SK-N-SH (cell line): Measurements from ENCODE around the gene IL9. TPM values are rescaled to one million over a fixed set of nuclear protein-coding genes. Genes with fewer than 3 reads are reported as not detected.

Experiments used
- CTCF ChIA-PET: fragments of 300-600, 350-600 bp; formaldehyde crosslinking; extraction: SDS; loops from one replicate; lab custom pipeline; 2021; lab: Yijun Ruan, JAX
- POLR2A ChIA-PET: fragments of 350-600 bp; sonication (Branson Sonifier 250); formaldehyde crosslinking; extraction: SDS; loops from one replicate; lab custom pipeline; 2020; ENCODE audit warnings: antibody characterized with exemption, inconsistent platforms; lab: Yijun Ruan, JAX
- DNase-seq: peaks from one replicate; pipeline ENCODE4 v3.0.0; 2012
- H2AFZ ChIP-seq: fragments of 200-600 bp; sonication (generic); 2 replicates; pipeline ENCODE4 v1.8.1; 2016; ENCODE audit warnings: antibody characterized with exemption, mild to moderate bottlenecking, low read depth
- H3F3A ChIP-seq: fragments of 200-600 bp; sonication (generic); replicated peaks from 2 replicates; pipeline ENCODE3; 2016; ENCODE audit warnings: antibody characterized with exemption, mild to moderate bottlenecking; ENCODE audit not compliant: insufficient read depth
- H3K27ac ChIP-seq, 2 experiments: fragments of 200-500 bp in 1 of 2; fragments of 200-600 bp in 1 of 2; sonication (Bioruptor generic) in 1 of 2; sonication (generic), shearing (Covaris generic) in 1 of 2; 2 replicates each; pipeline versions ENCODE4 v1.5.1 to v1.6.1; 2014 to 2016; ENCODE audit warnings: low read depth in 2 of 2, inconsistent platforms in 1 of 2, low read length in 1 of 2, mild to moderate bottlenecking in 1 of 2, mixed read lengths in 1 of 2
- H3K27me3 ChIP-seq: fragments of 200-600 bp; sonication (generic), shearing (Covaris generic); 2 replicates; pipeline ENCODE4 v1.6.1; 2016; ENCODE audit warnings: mixed run types; ENCODE audit not compliant: insufficient read depth
- H3K36me3 ChIP-seq, 2 experiments: fragments of 200-500 bp in 1 of 2; fragments of 200-600 bp in 1 of 2; sonication (Bioruptor generic) in 1 of 2; sonication (generic) in 1 of 2; replicated peaks in 1 of 2; 2 replicates each; pipeline versions ENCODE3 to v1.5.1; 2014 to 2016; ENCODE audit warnings: low read length in 1 of 2, mild to moderate bottlenecking in 1 of 2; ENCODE audit not compliant: insufficient read depth in 2 of 2, control insufficient read depth in 1 of 2
- H3K4me1 ChIP-seq, 2 experiments: fragments of 200-500 bp in 1 of 2; fragments of 200-600 bp in 1 of 2; sonication (Bioruptor generic) in 1 of 2; sonication (generic), shearing (Covaris generic) in 1 of 2; 2 replicates each; pipeline versions ENCODE4 v1.5.1 to v1.6.1; 2014 to 2016; ENCODE audit warnings: low read depth in 1 of 2, low read length in 1 of 2, mixed run types in 1 of 2; ENCODE audit not compliant: insufficient read depth in 2 of 2, control insufficient read depth in 1 of 2
- H3K4me2 ChIP-seq: fragments of 200-600 bp; sonication (generic), shearing (Covaris generic); 2 replicates; pipeline ENCODE4 v1.6.1; 2017; ENCODE audit warnings: mixed run types
- H3K4me3 ChIP-seq, 2 experiments: fragments of 200-500 bp in 1 of 2; fragments of 200-600 bp in 1 of 2; sonication (Bioruptor generic) in 1 of 2; sonication (generic), shearing (Covaris generic) in 1 of 2; 2 replicates each; pipeline versions ENCODE4 v1.5.1 to v1.8.1; 2014 to 2016; ENCODE audit warnings: low read depth in 2 of 2, inconsistent platforms in 1 of 2, low read length in 1 of 2, mild to moderate bottlenecking in 1 of 2, mixed read lengths in 1 of 2, moderate library complexity in 1 of 2
- H3K79me2 ChIP-seq: fragments of 200-600 bp; sonication (generic); 2 replicates; pipeline ENCODE4 v1.8.1; 2017; ENCODE audit warnings: mild to moderate bottlenecking; ENCODE audit not compliant: insufficient read depth
- H3K9ac ChIP-seq: fragments of 200-600 bp; sonication (generic); 2 replicates; pipeline ENCODE4 v1.6.1; 2017; ENCODE audit warnings: mixed run types
- H3K9me2 ChIP-seq: fragments of 200-600 bp; sonication (generic); 2 replicates; pipeline ENCODE4 v1.6.1; 2017; ENCODE audit warnings: mixed run types
- H3K9me3 ChIP-seq: fragments of 200-600 bp; sonication (generic); 2 replicates; pipeline ENCODE4 v1.6.1; 2017; ENCODE audit warnings: mixed run types, mild to moderate bottlenecking, moderate library complexity
- H4K20me1 ChIP-seq: fragments of 200-600 bp; sonication (generic); 2 replicates; pipeline ENCODE4 v1.6.1; 2017; ENCODE audit warnings: mild to moderate bottlenecking, mixed run types; ENCODE audit not compliant: insufficient read depth
- CHD2 ChIP-seq: fragments of 150-350 bp; IDR thresholded peaks from 2 replicates; pipeline ENCODE4 v1.6.1; 2018; ENCODE audit warnings: low read length; ENCODE audit not compliant: partially characterized antibody
- CTCF ChIP-seq: fragments of 200-600 bp; sonication (generic); IDR thresholded peaks from 2 replicates; pipeline ENCODE4 v1.6.1; 2017; ENCODE audit warnings: antibody characterized with exemption, mild to moderate bottlenecking, moderate library complexity
- ELF1 ChIP-seq: IDR thresholded peaks from 2 replicates; pipeline ENCODE4 v1.4.0; 2012
- EZH2phosphoT487 ChIP-seq: fragments of 200-600 bp; sonication (generic); IDR thresholded peaks from 2 replicates; pipeline ENCODE4 v1.6.1; 2017; ENCODE audit warnings: low read depth, mixed run types, mild to moderate bottlenecking, antibody characterized with exemption, moderate library complexity, borderline replicate concordance
- GATA2 ChIP-seq: sonication (generic); formaldehyde crosslinking; IDR thresholded peaks from 2 replicates; pipeline ENCODE4 v1.5.0; 2020; ENCODE audit warnings: mild to moderate bottlenecking, missing genetic modification reagents
- JUND ChIP-seq: IDR thresholded peaks from 2 replicates; pipeline ENCODE4 v1.4.0; 2012
- MAX ChIP-seq: IDR thresholded peaks from 2 replicates; pipeline ENCODE4 v1.4.0; 2012; ENCODE audit warnings: low read depth
- MEF2A ChIP-seq: IDR thresholded peaks from 2 replicates; pipeline ENCODE4 v1.4.0; 2012; ENCODE audit warnings: low read depth, borderline replicate concordance
- MXI1 ChIP-seq: IDR thresholded peaks from 2 replicates; pipeline ENCODE4 v1.6.1; 2012; ENCODE audit warnings: mild to moderate bottlenecking, low read depth, low read length, improper control_type of control experiment
- NRF1 ChIP-seq: IDR thresholded peaks from 2 replicates; pipeline ENCODE4 v1.6.1; 2012; ENCODE audit warnings: low read depth, mild to moderate bottlenecking, low read length
- POLR2AphosphoS5 ChIP-seq: IDR thresholded peaks from 2 replicates; pipeline ENCODE4 v1.6.1; 2012; ENCODE audit warnings: low read depth, low read length
- RCOR1 ChIP-seq: fragments of 150-350 bp; IDR thresholded peaks from 2 replicates; pipeline ENCODE4 v1.6.1; 2017; ENCODE audit warnings: antibody characterized with exemption, low read length
- RFX5 ChIP-seq: IDR thresholded peaks from 2 replicates; pipeline ENCODE4 v1.6.1; 2012; ENCODE audit warnings: mild to moderate bottlenecking, improper control_type of control experiment, low read length
- SMC3 ChIP-seq: IDR thresholded peaks from 2 replicates; pipeline ENCODE4 v1.6.1; 2012; ENCODE audit warnings: low read depth, low read length, improper control_type of control experiment
- TCF12 ChIP-seq: IDR thresholded peaks from 2 replicates; pipeline ENCODE4 v1.4.0; 2012
- TEAD4 ChIP-seq: IDR thresholded peaks from 2 replicates; pipeline ENCODE4 v1.4.0; 2012; ENCODE audit warnings: mild to moderate bottlenecking, borderline replicate concordance; ENCODE audit not compliant: insufficient read depth
- USF1 ChIP-seq: IDR thresholded peaks from 2 replicates; pipeline ENCODE4 v1.4.0; 2012; ENCODE audit warnings: low read depth, borderline replicate concordance
- YY1 ChIP-seq: IDR thresholded peaks from 2 replicates; pipeline ENCODE4 v1.4.0; 2012; ENCODE audit warnings: low read depth, mild to moderate bottlenecking
- WGBS: methylation state at CpG from one replicate; pipeline ENCODE4 v1.1.6; 2017; ENCODE audit warnings: low lambda C conversion rate; 5-methylcytosine and 5-hydroxymethylcytosine counted together
- polyA plus RNA-seq, 3 experiments: library from polyadenylated mRNA; depleted of rRNA; stranded (reverse); fragments of >200 nt; gene quantifications; 2 replicates each; pipeline ENCODE4 v1.2.3, GENCODE V29; 2012
- TF ChIP-seq, protein P1 (sequence below): IDR thresholded peaks from 2 replicates; pipeline ENCODE4 v1.6.1; 2012; ENCODE audit warnings: mild to moderate bottlenecking, low read depth, low read length, moderate library complexity

IL9 gene
- polyA plus RNA-seq, 1 of the 3 experiments (the other 2 are of a cell fraction), result not detected

DNA sequence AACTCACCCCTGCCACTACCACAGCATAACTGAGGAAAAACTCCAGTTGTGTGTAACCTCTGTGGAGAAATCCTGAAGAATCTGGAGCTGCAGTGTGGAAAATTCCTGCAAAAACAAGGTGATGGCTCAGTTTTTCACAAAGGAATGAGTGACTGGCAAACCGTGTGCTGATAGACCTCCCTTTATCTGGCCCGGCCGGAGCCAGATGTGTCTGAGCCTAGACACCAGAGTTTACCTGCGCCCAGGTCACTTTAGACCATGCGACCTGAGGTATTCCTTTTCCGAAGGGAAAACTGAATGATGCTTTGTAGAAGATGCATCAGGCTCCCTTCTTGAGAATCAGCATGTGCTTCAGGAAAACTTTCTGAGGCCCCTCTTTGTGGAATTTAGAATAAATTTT, 45.0 kb downstream of the IL9 start (continued):
- TF ChIP-seq JUND (no peak), MEF2A (no peak)

GRCh38 chr5:135850231-135850630, 45.4 kb downstream of the IL9 start:
- Histone ChIP-seq H2AFZ (no peak overlapping the region), H3K79me2 (no peaks in the 10 kb centered on the region), H3K4me2 (no peak overlapping the region), H3K9me2 (no peaks in the 10 kb centered on the region), H3K27ac (no peak overlapping the region), H3K9ac (no peak overlapping the region), H3K27me3 (0 out of 2 replicates have a peak, but pooled peaks cover 4% of the 10 kb centered on the region), H3K36me3 (no peaks in the 10 kb centered on the region)
- no peak for DNase-seq
- POLR2A ChIA-PET, result no interaction called here
- TF ChIP-seq MAX (no peak), TCF12 (no peak), POLR2AphosphoS5 (no peak), JUND (no peak), MXI1 (no peak), CHD2 (no peak), RCOR1 (no peak), MEF2A (no peak), CTCF (no peak), TEAD4 (no peak), NRF1 (no peak), EZH2phosphoT487 (no peak), GATA2 (CRISPR knock-in tag) (no peak), USF1 (no peak), YY1 (no peak), SMC3 (no peak), ELF1 (no peak), RFX5 (no peak)
- TF ChIP-seq, protein P1, sequence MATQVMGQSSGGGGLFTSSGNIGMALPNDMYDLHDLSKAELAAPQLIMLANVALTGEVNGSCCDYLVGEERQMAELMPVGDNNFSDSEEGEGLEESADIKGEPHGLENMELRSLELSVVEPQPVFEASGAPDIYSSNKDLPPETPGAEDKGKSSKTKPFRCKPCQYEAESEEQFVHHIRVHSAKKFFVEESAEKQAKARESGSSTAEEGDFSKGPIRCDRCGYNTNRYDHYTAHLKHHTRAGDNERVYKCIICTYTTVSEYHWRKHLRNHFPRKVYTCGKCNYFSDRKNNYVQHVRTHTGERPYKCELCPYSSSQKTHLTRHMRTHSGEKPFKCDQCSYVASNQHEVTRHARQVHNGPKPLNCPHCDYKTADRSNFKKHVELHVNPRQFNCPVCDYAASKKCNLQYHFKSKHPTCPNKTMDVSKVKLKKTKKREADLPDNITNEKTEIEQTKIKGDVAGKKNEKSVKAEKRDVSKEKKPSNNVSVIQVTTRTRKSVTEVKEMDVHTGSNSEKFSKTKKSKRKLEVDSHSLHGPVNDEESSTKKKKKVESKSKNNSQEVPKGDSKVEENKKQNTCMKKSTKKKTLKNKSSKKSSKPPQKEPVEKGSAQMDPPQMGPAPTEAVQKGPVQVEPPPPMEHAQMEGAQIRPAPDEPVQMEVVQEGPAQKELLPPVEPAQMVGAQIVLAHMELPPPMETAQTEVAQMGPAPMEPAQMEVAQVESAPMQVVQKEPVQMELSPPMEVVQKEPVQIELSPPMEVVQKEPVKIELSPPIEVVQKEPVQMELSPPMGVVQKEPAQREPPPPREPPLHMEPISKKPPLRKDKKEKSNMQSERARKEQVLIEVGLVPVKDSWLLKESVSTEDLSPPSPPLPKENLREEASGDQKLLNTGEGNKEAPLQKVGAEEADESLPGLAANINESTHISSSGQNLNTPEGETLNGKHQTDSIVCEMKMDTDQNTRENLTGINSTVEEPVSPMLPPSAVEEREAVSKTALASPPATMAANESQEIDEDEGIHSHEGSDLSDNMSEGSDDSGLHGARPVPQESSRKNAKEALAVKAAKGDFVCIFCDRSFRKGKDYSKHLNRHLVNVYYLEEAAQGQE, result no peak
- TF ChIP-seq, all 33 proteins: peak for 0
- H3F3A ChIP-seq, result no peaks in the 10 kb centered on the region
- no peaks in the 10 kb centered on the region for H3K4me1 ChIP-seq
- H4K20me1 ChIP-seq, result no peaks in the 10 kb centered on the region
- no peak overlapping the region for H3K4me3 ChIP-seq
- CTCF ChIA-PET, result no interaction called here
- 20% methylated on average over 1 of the region's 9 CpGs for WGBS
- no peaks in the 10 kb centered on the region for H3K9me3 ChIP-seq
